Erythroblast (primary cell): ENCODE data around the gene CRYBA2.
A peak's percentile ranks its signal among the peaks of the same experiment; 100 is the strongest.

Source experiments
- DNase-seq, 2 experiments: peaks; one replicate each; lab custom pipeline; 2025; lab: John Stamatoyannopoulos, UW
- GATA1 ChIP-seq: IDR thresholded peaks from 2 replicates; pipeline ENCODE4 v1.6.1; 2011; ENCODE audit warnings: low read depth, mild to moderate bottlenecking, control low read depth, low read length, moderate library complexity
- POLR2A ChIP-seq: IDR thresholded peaks from 2 replicates; pipeline ENCODE4 v1.6.1; 2011; ENCODE audit warnings: mild to moderate bottlenecking, low read length

CRYBA2 gene

GRCh38 chr2:218993345-218994315 is at the start of gene CRYBA2:
CRYBA2 (minus strand) TSS chr2:218993422; CDS start chr2:218993176, 246 bp downstream.
- TF ChIP-seq GATA1, result no peak
- no peak for TF ChIP-seq POLR2A
- DNase-seq, result no peak

GRCh38 chr2:219042750-219043149 is 49.5 kb upstream of the CRYBA2 start:
- no peak for TF ChIP-seq POLR2A
- TF ChIP-seq GATA1, result no peak
- DNase-seq, result no peak

GRCh38 chr2:219042157-219042556 is 48.9 kb upstream of the CRYBA2 start:
- DNase-seq, result no peak

DNA sequence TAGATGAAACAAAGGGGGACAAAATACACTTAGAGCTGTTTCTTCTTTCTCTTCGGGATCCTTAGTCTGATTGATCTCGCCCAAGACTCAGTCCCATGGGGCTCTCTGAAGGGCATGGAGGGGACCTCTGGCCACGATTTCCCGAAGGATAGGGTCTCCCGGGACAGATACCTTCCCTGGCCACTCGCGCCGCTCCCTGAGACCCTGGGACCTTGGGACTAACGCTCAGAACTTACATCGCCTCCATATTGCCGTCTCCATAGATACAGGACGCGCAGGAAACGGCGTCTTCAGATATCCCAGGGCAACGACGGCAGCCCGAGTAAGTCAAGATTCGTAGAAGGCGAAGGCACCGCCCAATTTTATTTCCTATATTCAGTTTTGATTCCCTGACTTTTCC is 48.0 kb upstream of the CRYBA2 start, which contains the start of gene CFAP65:
Gene CFAP65, minus strand, starts transcription at position 265 of the 400 bp plus-strand sequence. CDS start 2,468 bp downstream, outside the sequence.
- peak in 1 of 2 experiments; percentile 16 for DNase-seq
- TF ChIP-seq POLR2A, result no peak
- TF ChIP-seq GATA1, result no peak

More at GRCh38 chr2:219042157-219042556, 48.9 kb upstream of the CRYBA2 start:
- TF ChIP-seq POLR2A, result no peak
- no peak for TF ChIP-seq GATA1

GRCh38 chr2:219038600-219038999 is 45.4 kb upstream of the CRYBA2 start:
- TF ChIP-seq GATA1, result no peak
- DNase-seq, result no peak

DNA sequence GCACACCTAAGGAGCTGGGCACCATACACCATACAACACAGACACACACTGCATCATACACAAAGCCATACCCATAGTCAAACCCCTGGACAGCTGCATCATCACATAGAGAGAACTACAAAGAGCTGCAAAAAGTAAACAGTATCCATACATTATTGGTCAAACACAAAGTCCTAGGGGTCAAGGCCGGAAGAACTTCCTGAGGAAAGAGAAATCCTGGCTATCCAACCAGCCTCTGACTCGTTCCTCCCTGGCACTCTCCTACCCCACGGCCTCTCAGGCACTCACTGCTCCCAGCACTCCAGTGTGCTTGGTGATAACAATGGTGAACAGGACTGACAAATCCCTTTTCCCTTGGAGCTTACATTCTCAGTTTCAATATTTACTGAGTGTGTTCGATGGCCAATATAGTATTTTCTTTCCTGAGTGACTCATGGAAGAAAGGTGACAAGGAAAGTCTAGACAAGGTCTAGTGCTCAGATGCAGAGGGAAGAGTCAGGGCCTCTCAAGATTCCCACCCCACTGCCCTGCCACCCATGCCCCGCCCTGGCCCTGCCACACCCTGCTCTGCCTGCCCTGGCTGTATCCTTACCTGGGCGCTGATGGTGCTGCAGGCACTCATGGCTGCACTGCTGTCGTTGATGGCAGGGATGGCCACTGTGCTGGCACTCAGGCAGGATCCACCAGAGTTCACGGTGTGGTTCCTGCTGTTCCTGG is 44.7 kb upstream of the CRYBA2 start:
- DNase-seq, result no peak
- TF ChIP-seq POLR2A, result no peak
- TF ChIP-seq GATA1, result no peak

- TF ChIP-seq GATA1, result no peak
- no peak for TF ChIP-seq POLR2A
- DNase-seq, result no peak
These were observed 42.7 kb upstream of the CRYBA2 start for GRCh38 chr2:219035942-219036341.

DNA sequence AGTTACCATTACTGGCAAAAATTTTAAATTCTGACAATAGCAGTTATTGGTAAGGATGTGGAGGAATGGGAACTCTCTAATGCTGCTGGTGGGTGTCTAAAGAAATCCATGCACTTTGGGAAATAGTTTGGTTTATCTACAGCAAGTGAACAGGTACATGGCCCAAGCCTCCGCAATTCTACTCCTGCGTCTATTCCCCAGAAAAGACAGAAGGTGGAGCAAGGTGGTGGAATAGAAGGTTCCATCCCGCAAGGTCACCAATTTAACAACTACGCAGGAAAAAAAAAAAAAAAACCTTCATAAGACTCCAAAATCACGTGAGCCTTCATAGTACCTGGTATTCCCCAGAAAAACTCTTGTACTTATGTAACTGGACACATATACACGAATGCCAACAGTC is 41.6 kb upstream of the CRYBA2 start:
- TF ChIP-seq POLR2A (no peak), GATA1 (no peak)
- DNase-seq, result no peak

DNA sequence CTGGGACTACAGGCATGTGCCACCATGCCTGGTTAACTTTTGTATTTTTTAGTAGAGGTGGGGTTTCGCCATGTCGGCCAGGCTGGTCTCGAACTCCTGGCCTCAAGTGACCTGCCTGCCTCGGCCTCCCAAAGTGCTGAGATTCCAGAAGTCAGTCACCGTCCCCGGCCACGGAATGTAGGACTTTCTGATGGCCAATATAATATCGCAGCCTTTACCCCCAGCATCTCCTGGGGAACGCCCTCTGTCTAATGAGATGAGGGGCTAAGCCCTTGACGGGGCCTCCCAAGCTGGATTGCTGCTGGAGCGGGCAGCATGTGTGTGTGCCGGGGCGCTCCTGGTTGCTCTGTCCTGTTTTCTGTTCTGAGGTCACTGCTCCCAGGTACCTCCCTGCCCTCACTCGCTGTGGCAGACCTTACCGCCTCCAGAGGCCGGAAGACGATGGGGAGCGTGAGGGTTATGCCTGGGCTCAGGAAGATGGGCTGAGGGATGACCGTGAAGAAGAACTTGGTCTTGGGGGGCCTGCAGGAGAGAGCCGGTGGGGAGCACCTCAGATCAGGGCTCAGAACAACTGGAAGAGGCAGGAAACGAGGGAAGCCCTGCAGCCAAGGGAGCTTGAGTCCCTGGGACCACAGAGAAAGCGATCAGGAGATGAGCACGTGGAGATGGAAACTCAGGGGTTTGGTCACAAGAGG is 39.0 kb upstream of the CRYBA2 start:
- DNase-seq, result no peak
- no peak for TF ChIP-seq GATA1
- no peak for TF ChIP-seq POLR2A

- TF ChIP-seq POLR2A (no peak), GATA1 (no peak)
- no peak for DNase-seq
These were observed 38.0 kb upstream of the CRYBA2 start for GRCh38 chr2:219031005-219031738.

- TF ChIP-seq GATA1 (no peak), POLR2A (no peak)
- no peak for DNase-seq
These were observed 37.1 kb upstream of the CRYBA2 start for GRCh38 chr2:219030177-219030940.

DNA sequence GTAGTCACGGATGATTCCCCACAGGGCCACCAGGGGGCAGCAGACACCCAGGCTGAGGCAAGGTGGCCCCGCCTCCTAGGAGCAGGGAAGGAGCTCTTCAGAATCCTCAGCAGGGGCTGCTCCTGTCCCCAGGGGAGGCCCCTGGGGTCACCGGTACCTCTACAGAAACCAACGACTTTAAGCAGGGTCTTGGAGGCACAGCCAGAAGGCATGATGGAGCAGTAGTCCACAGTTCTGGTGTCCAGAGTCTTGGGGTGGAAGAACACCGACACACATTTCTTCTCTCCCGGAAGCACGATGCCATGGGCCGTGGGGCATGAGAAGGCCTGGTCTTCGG is 36.6 kb upstream of the CRYBA2 start:
- TF ChIP-seq POLR2A, result no peak
- TF ChIP-seq GATA1, result no peak
- DNase-seq, result peak; percentile 72 to 88
